HG03520 (cell line): ENCODE results near the gene SPINK4.

Experiments used
- ATAC-seq: cut with Tn5 transposase; IDR thresholded peaks from one replicate; pipeline ENCODE4 v1.9.1; 2021; ENCODE audit warnings: mild to moderate bottlenecking, moderate library complexity; ENCODE audit not compliant: unreplicated experiment

SPINK4 gene

DNA sequence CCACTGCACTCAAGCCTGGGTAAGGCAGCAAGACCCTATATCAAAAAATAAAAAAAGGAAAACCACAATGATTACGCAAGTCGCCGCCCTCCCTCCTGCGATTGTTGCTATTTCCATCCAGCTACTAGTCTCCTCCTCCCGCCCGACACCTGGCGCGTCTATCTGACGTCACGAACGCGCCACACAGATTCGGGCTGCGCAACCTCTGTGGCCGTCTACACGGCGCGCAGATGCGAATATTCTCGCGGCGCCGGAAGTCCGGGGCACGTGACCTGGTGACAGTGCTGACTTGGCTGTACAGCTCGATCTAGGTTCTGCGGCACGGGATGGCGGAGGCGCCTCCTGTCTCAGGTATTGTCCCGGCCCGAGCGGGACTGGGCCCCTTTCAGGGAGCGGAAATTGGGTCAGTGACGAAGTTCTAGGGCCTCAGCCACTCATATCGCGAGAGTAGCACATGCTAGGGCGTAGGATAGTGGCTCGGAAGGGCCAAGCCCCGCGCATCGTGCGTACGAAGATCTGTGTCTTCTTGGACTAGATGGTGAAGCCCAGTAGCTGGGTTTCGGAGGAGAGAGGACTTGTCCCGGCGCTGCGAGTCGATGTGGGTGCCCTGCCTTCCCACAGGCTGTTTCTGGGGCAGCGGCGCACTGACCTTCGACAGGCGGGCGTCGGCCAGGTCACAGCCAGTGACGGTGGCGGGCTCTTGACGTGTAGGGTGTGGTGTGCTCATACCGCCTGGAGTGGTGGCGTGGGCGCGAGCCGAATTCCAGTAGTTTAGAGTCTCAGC is 50.5 kb downstream of the SPINK4 start, which contains the start of gene NFX1:
TSS of gene NFX1 (plus strand) at position 270 of the 784 bp plus-strand sequence. CDS start at position 327, 57 bp downstream.
- ATAC-seq, result peak; percentile 82

DNA sequence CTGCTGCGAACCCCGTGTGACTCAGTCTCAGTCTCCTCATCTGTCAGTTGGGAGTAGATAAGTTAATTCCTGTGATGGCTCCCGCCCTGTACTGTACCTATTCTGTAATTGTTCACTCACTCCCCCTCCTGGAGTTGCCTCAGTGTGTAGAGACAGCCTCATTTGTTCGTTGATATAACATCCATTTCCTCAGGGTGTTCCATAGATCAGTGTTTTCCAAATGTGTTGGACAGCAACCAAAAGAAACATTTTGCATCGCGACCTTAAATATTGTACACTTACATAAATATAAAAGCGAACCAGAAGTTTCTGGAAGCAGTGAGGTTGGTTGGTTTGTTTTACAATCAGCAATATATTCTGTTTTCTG is 51.0 kb downstream of the SPINK4 start:
- ATAC-seq, result no peak

DNA sequence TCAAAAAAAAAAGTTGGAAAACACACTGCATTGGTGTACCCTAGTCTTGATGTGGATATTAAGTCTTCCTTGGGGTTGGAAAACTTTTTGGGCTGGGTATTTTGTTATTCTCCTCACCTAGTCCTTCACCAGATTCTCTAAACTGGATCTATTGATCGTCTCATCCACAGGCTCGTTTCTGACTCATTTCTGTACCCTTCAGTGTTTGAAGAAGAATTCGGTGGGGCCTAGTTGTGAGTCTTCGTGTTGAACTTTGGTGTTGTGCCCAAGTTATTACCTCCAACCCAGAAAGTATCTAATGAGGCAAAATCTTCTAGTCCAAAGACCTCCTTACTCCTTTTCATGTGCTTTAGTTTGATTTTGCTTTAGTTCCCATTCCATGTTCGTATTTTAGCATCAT is 51.9 kb downstream of the SPINK4 start:
- ATAC-seq, result no peak

DNA sequence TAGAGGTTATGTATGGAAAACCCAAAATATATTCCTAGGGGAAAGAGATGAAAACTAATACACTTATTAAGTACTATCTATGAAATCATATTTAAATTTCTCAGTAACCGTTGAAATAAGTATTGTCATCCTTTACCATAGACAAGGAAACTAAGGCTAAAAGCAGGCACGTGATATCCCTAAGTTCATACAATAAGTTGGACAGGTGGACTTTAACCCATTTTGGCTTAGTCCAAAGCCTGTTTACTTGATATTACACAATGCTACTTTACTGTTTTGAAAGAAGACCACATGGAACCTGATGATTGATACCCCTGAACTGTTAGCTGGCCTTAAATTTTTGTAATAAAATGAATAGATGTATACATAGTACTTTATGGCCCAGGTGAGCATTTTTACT is 53.8 kb downstream of the SPINK4 start:
- ATAC-seq, result no peak

DNA sequence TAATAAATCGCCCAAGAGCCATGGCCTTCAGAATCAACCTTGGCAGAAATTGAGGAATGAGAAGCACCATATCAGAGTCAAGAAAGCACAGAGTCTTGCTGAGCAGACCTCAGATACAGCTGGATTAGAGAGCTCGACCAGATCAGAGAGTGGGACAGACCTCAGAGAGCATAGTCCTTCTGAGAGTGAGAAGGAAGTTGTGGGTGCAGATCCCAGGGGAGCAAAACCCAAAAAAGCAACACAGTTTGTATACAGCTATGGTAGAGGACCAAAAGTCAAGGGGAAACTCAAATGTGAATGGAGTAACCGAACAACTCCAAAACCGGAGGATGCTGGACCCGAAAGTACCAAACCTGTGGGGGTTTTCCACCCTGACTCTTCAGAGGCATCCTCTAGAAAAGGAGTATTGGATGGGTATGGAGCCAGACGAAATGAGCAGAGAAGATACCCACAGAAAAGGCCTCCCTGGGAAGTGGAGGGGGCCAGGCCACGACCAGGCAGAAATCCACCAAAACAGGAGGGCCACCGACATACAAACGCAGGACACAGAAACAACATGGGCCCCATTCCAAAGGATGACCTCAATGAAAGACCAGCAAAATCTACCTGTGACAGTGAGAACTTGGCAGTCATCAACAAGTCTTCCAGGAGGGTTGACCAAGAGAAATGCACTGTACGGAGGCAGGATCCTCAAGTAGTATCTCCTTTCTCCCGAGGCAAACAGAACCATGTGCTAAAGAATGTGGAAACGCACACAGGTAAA is 54.9 kb downstream of the SPINK4 start:
- no peak for ATAC-seq

DNA sequence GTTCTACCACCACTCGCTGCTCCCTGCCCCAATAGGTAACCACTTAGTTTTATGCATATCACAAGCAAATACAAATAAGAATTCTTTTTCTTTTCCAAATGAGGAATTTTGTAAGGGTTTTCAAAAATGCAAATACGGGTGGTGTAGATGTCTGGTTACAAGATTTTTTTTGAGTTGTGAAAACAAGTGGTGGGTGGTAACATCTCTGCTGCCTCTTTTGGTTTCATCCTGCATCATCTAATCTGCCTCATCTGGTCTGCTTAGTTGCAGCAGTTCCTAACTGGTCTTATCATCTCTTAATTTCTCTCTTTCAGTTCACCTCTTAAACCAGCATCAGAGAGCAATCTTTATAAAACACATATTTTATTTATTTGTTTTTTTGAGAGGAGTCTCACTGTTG is 55.6 kb downstream of the SPINK4 start:
- ATAC-seq, result peak; percentile 25

DNA sequence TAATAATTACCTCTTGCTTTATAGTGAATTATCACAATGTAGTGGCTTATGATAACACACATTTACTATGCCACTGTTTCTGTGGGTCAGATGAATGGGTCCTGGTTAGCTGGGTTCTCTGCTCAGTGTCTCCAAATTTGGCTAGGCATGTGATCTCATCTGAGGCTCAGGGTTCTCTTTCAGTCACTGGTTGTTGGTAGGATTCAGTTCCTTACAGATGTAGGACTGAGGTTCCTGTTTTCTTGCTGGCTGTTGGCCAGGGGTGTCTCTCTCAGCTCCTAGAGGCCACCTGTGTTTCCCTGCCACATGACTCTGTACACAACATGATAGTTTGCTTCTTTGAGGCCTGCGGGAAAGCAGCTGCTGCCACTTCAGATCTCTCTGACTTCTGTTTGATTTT is 57.5 kb downstream of the SPINK4 start:
- ATAC-seq, result peak; percentile 91
